HEK293 (cell line): Measurements from ENCODE around the gene FAM20B.

Experiments used
- CTCF ChIA-PET: fragments of 350-600 bp; formaldehyde crosslinking; extraction: SDS; loops from one replicate; lab custom pipeline; 2021; ENCODE audit warnings: antibody characterized with exemption; lab: Yijun Ruan, JAX
- POLR2A ChIA-PET: fragments of 300-600 bp; formaldehyde crosslinking; extraction: SDS; loops from one replicate; lab custom pipeline; 2020; ENCODE audit warnings: antibody characterized with exemption, inconsistent platforms; lab: Yijun Ruan, JAX
- H3K27ac ChIP-seq: fragments of 200-500 bp; sonication (Bioruptor generic); 2 replicates; pipeline ENCODE4 v1.5.1; 2014; ENCODE audit warnings: low read depth, low read length, control low read depth, inconsistent platforms; ENCODE audit errors: extremely low read depth
- H3K36me3 ChIP-seq, 2 experiments: fragments of 200-500 bp in 1 of 2; sonication (Bioruptor generic) in 1 of 2; 1 replicate in 1 of 2; 2 replicates in 1 of 2; pipeline ENCODE4 v1.5.1; 2014 to 2017; ENCODE audit warnings: inconsistent platforms in 2 of 2, low read length in 2 of 2; ENCODE audit not compliant: control insufficient read depth in 2 of 2, insufficient read depth in 1 of 2
- H3K4me1 ChIP-seq: fragments of 200-500 bp; sonication (Bioruptor generic); 2 replicates; pipeline ENCODE4 v1.5.1; 2014; ENCODE audit warnings: mild to moderate bottlenecking, low read length, inconsistent platforms; ENCODE audit not compliant: control insufficient read depth, insufficient read depth
- H3K4me3 ChIP-seq: 2 replicates; pipeline ENCODE4 v1.5.1; 2011; ENCODE audit warnings: low read depth, mild to moderate bottlenecking, control low read depth, low read length, moderate library complexity
- H3K9me3 ChIP-seq: fragments of 200-500 bp; sonication (Bioruptor generic); 2 replicates; pipeline ENCODE4 v1.5.1; 2014; ENCODE audit warnings: low read depth, low read length, inconsistent platforms; ENCODE audit not compliant: control insufficient read depth, insufficient read depth
- GLI4 ChIP-seq: fragments of 450-650 bp; formaldehyde crosslinking; IDR thresholded peaks from 2 replicates; pipeline ENCODE4 v1.5.1; 2016; ENCODE audit warnings: missing biosample characterization, missing genetic modification characterization
- IKZF3 ChIP-seq: fragments of 450-650 bp; IDR thresholded peaks from 2 replicates; pipeline ENCODE4 v1.5.0; 2018; ENCODE audit warnings: missing biosample characterization, mild to moderate bottlenecking, missing genetic modification characterization, moderate library complexity
- KLF1 ChIP-seq: fragments of 450-650 bp; formaldehyde crosslinking; IDR thresholded peaks from 2 replicates; pipeline ENCODE4 v1.5.1; 2016; ENCODE audit warnings: missing biosample characterization, missing genetic modification characterization
- KLF10 ChIP-seq: fragments of 450-650 bp; IDR thresholded peaks from 2 replicates; pipeline ENCODE4 v1.5.1; 2018; ENCODE audit warnings: missing biosample characterization, mild to moderate bottlenecking, missing genetic modification characterization
- KLF7 ChIP-seq: fragments of 450-650 bp; formaldehyde crosslinking; IDR thresholded peaks from 2 replicates; pipeline ENCODE4 v1.5.1; 2016; ENCODE audit warnings: missing biosample characterization, missing genetic modification characterization, borderline replicate concordance
- KLF9 ChIP-seq: fragments of 450-650 bp; formaldehyde crosslinking; IDR thresholded peaks from 2 replicates; pipeline ENCODE4 v1.5.1; 2016; ENCODE audit warnings: missing biosample characterization, missing genetic modification characterization, low read depth
- OSR2 ChIP-seq: fragments of 450-650 bp; formaldehyde crosslinking; IDR thresholded peaks from 2 replicates; pipeline ENCODE4 v1.5.1; 2016; ENCODE audit warnings: missing biosample characterization, missing genetic modification characterization
- OVOL3 ChIP-seq: fragments of 450-650 bp; formaldehyde crosslinking; IDR thresholded peaks from 2 replicates; pipeline ENCODE4 v1.5.1; 2016; ENCODE audit warnings: missing biosample characterization, missing genetic modification characterization
- PATZ1 ChIP-seq: fragments of 450-650 bp; formaldehyde crosslinking; IDR thresholded peaks from 2 replicates; pipeline ENCODE4 v1.5.1; 2016; ENCODE audit warnings: missing biosample characterization, missing genetic modification characterization
- PRDM4 ChIP-seq: fragments of 450-650 bp; formaldehyde crosslinking; IDR thresholded peaks from 2 replicates; pipeline ENCODE4 v1.5.1; 2017; ENCODE audit warnings: missing biosample characterization, missing genetic modification characterization
- REST ChIP-seq: fragments of 450-650 bp; formaldehyde crosslinking; IDR thresholded peaks from 2 replicates; pipeline ENCODE4 v1.5.1; 2016; ENCODE audit warnings: missing biosample characterization, missing genetic modification characterization
- SALL2 ChIP-seq: fragments of 450-650 bp; formaldehyde crosslinking; IDR thresholded peaks from 2 replicates; pipeline ENCODE4 v1.5.0; 2017; ENCODE audit warnings: missing biosample characterization, mild to moderate bottlenecking, missing genetic modification characterization, borderline replicate concordance
- ZBTB17 ChIP-seq: fragments of 450-650 bp; formaldehyde crosslinking; IDR thresholded peaks from 2 replicates; pipeline ENCODE4 v1.5.1; 2016; ENCODE audit warnings: missing biosample characterization, missing genetic modification characterization
- ZEB2 ChIP-seq: fragments of 450-650 bp; formaldehyde crosslinking; IDR thresholded peaks from 2 replicates; pipeline ENCODE4 v1.5.1; 2016; ENCODE audit warnings: missing biosample characterization, missing genetic modification characterization
- ZFP69B ChIP-seq: fragments of 450-650 bp; formaldehyde crosslinking; IDR thresholded peaks from 2 replicates; pipeline ENCODE4 v1.5.1; 2016; ENCODE audit warnings: missing biosample characterization, missing genetic modification characterization
- ZNF121 ChIP-seq: fragments of 450-650 bp; formaldehyde crosslinking; IDR thresholded peaks from 2 replicates; pipeline ENCODE4 v1.5.1; 2016; ENCODE audit warnings: missing biosample characterization, missing genetic modification characterization
- ZNF155 ChIP-seq: fragments of 450-650 bp; formaldehyde crosslinking; IDR thresholded peaks from 2 replicates; pipeline ENCODE4 v1.5.1; 2016; ENCODE audit warnings: missing biosample characterization, missing genetic modification characterization
- ZNF302 ChIP-seq: fragments of 450-650 bp; formaldehyde crosslinking; IDR thresholded peaks from 2 replicates; pipeline ENCODE4 v1.5.1; 2016; ENCODE audit warnings: missing biosample characterization, missing genetic modification characterization, low read depth
- ZNF37A ChIP-seq: fragments of 450-650 bp; IDR thresholded peaks from 2 replicates; pipeline ENCODE4 v1.5.1; 2018; ENCODE audit warnings: missing biosample characterization, missing genetic modification characterization
- ZNF433 ChIP-seq: fragments of 450-650 bp; formaldehyde crosslinking; IDR thresholded peaks from 2 replicates; pipeline ENCODE4 v1.5.1; 2016; ENCODE audit warnings: missing biosample characterization, missing genetic modification characterization, low read depth
- ZNF449 ChIP-seq: fragments of 450-650 bp; formaldehyde crosslinking; IDR thresholded peaks from 2 replicates; pipeline ENCODE4 v1.5.1; 2017; ENCODE audit warnings: missing biosample characterization, mild to moderate bottlenecking, missing genetic modification characterization, moderate library complexity
- ZNF473 ChIP-seq: fragments of 450-650 bp; formaldehyde crosslinking; IDR thresholded peaks from 2 replicates; pipeline ENCODE4 v1.5.1; 2017; ENCODE audit warnings: missing biosample characterization, missing genetic modification characterization
- ZNF501 ChIP-seq: fragments of 450-650 bp; formaldehyde crosslinking; IDR thresholded peaks from 2 replicates; pipeline ENCODE4 v1.5.1; 2016; ENCODE audit warnings: missing biosample characterization, missing genetic modification characterization
- ZNF549 ChIP-seq: fragments of 450-650 bp; IDR thresholded peaks from 2 replicates; pipeline ENCODE4 v1.5.1; 2018; ENCODE audit warnings: missing biosample characterization, missing genetic modification characterization, mild to moderate bottlenecking, inconsistent platforms, moderate library complexity
- ZNF76 ChIP-seq: fragments of 450-650 bp; formaldehyde crosslinking; IDR thresholded peaks from 2 replicates; pipeline ENCODE4; 2016; ENCODE audit warnings: low read depth, missing biosample characterization, missing genetic modification characterization, borderline replicate concordance
- ZSCAN16 ChIP-seq: fragments of 450-650 bp; formaldehyde crosslinking; IDR thresholded peaks from 2 replicates; pipeline ENCODE4 v1.5.1; 2016; ENCODE audit warnings: missing biosample characterization, missing genetic modification characterization

The FAM20B gene

GRCh38 chr1:179015396-179015795 is 10.3 kb upstream of the FAM20B start (continued):
- no peak for TF ChIP-seq ZNF501
- TF ChIP-seq, all 188 proteins: peak for 0

- H3K4me3 ChIP-seq: no peak overlapping the region
- POLR2A ChIA-PET: interaction anchor here (0.6 to 1.5 kb wide), 5 partner anchors 10 to 269 kb away, joined by 3 to 6 read pairs (median 4); partner anchors contain the start of gene TOR3A
- H3K27ac ChIP-seq: no peak overlapping the region; the same call in 1 of the 2 replicates
- peaks cover 7% of the 10 kb centered on the region for H3K4me1 ChIP-seq
- H3K36me3 ChIP-seq: no peaks in the 10 kb centered on the region
- no peaks in the 10 kb centered on the region for H3K9me3 ChIP-seq
- CTCF ChIA-PET: interaction anchor here (0.5 to 2.2 kb wide), 5 partner anchors 11 to 717 kb away, joined by 3 to 18 read pairs (median 3); no protein-coding TSS in a partner anchor
- peak; percentile 89 for TF ChIP-seq KLF1
- peak; percentile 86 for TF ChIP-seq KLF9
- TF ChIP-seq IKZF3 (tag by site-specific recombination): 0 out of 2 replicates have a peak, but pooled peaks have one; percentile 32
- TF ChIP-seq ZNF155 (tag by site-specific recombination): no peak
- no peak for TF ChIP-seq ZNF433 (tag by site-specific recombination)
- TF ChIP-seq ZEB2 (tag by site-specific recombination): 0 out of 2 replicates have a peak, but pooled peaks have one; percentile 19
- TF ChIP-seq ZFP69B (tag by site-specific recombination): peak; percentile 92
- TF ChIP-seq ZNF473 (tag by site-specific recombination): no peak
- TF ChIP-seq ZNF449 (tag by site-specific recombination): peak; percentile 89
- TF ChIP-seq KLF7 (tag by site-specific recombination): peak; percentile 94
- TF ChIP-seq OSR2: peak; percentile 48; the same call in 1 of the 2 replicates
- peak; percentile 71; the same call in 1 of the 2 replicates for TF ChIP-seq KLF10
- no peak for TF ChIP-seq ZSCAN16 (tag by site-specific recombination)
- TF ChIP-seq PATZ1: peak; percentile 58
- TF ChIP-seq ZNF302 (tag by site-specific recombination): no peak
- TF ChIP-seq ZNF37A (tag by site-specific recombination): no peak
- no peak for TF ChIP-seq GLI4
- no peak for TF ChIP-seq OVOL3 (tag by site-specific recombination)
- no peak for TF ChIP-seq ZNF549 (tag by site-specific recombination)
- no peak for TF ChIP-seq PRDM4 (tag by site-specific recombination)
- TF ChIP-seq SALL2 (tag by site-specific recombination): no peak
- peak; percentile 58; the same call in 1 of the 2 replicates for TF ChIP-seq ZNF76
- peak; percentile 77 for TF ChIP-seq ZBTB17 (tag by site-specific recombination)
- no peak for TF ChIP-seq REST (tag by site-specific recombination)
- no peak for TF ChIP-seq ZNF121 (tag by site-specific recombination)
These were observed 8.8 kb upstream of the FAM20B start for GRCh38 chr1:179016706-179017382.
